Hepatocyte (in vitro differentiated cells): ENCODE data around the gene ALKBH7. TPM values are rescaled to one million over a fixed set of nuclear protein-coding genes. Genes with fewer than 3 reads are reported as not detected.
A peak's percentile ranks its signal among the peaks of the same experiment; 100 is the strongest.

ENCODE experiments used
- DNase-seq: peaks from one replicate; pipeline ENCODE4 v3.0.0-alpha.2; 2016; ENCODE audit warnings: low spot score
- H2AFZ ChIP-seq: fragments of 200-600 bp; sonication (generic); 2 replicates; pipeline ENCODE4 v1.6.0; 2016; ENCODE audit warnings: antibody characterized with exemption, mild to moderate bottlenecking
- H3K27ac ChIP-seq: fragments of 200-600 bp; sonication (generic); 2 replicates; pipeline ENCODE4 v1.5.1; 2016; ENCODE audit warnings: mild to moderate bottlenecking
- H3K27me3 ChIP-seq: fragments of 200-600 bp; sonication (generic); 2 replicates; pipeline ENCODE4 v1.6.1; 2016
- H3K36me3 ChIP-seq: fragments of 200-600 bp; sonication (generic); replicated peaks from 2 replicates; pipeline ENCODE4 v1.5.1; 2016; ENCODE audit warnings: low read depth; ENCODE audit not compliant: insufficient read depth
- H3K4me1 ChIP-seq: fragments of 200-600 bp; sonication (generic); 2 replicates; pipeline ENCODE4 v1.5.1; 2016; ENCODE audit warnings: mild to moderate bottlenecking, moderate library complexity; ENCODE audit not compliant: insufficient read depth
- H3K4me2 ChIP-seq: fragments of 200-600 bp; sonication (generic); 2 replicates; pipeline ENCODE4 v1.6.0; 2016
- H3K4me3 ChIP-seq: fragments of 200-600 bp; sonication (generic); 2 replicates; pipeline ENCODE4 v1.5.1; 2016; ENCODE audit warnings: mild to moderate bottlenecking
- H3K79me2 ChIP-seq: fragments of 200-600 bp; sonication (generic); 2 replicates; pipeline ENCODE4 v1.6.0; 2017; ENCODE audit warnings: mild to moderate bottlenecking
- H3K9me2 ChIP-seq: fragments of 200-600 bp; sonication (generic); replicated peaks from 2 replicates; pipeline ENCODE4 v1.6.0; 2017; ENCODE audit warnings: mild to moderate bottlenecking; ENCODE audit not compliant: insufficient read depth
- H3K9me3 ChIP-seq: fragments of 200-600 bp; sonication (generic); 2 replicates; pipeline ENCODE4 v1.5.1; 2016; ENCODE audit warnings: low read depth, mild to moderate bottlenecking
- H4K20me1 ChIP-seq: fragments of 200-600 bp; sonication (generic); 2 replicates; pipeline ENCODE4 v1.6.0; 2016; ENCODE audit warnings: mild to moderate bottlenecking; ENCODE audit not compliant: insufficient read depth, poor library complexity, severe bottlenecking
- EZH2 ChIP-seq: fragments of 200-600 bp; sonication (generic); IDR thresholded peaks from 2 replicates; pipeline ENCODE4 v1.6.1; 2016; ENCODE audit warnings: antibody characterized with exemption, mild to moderate bottlenecking, borderline replicate concordance
- EZH2phosphoT487 ChIP-seq: fragments of 200-600 bp; sonication (generic); IDR thresholded peaks from one replicate; pipeline ENCODE4 v1.6.1; 2018; ENCODE audit warnings: antibody characterized with exemption, mild to moderate bottlenecking, low read depth, moderate library complexity; ENCODE audit not compliant: unreplicated experiment, severe bottlenecking
- WGBS: methylation state at CpG from one replicate; pipeline ENCODE4 v1.1.6; 2016; ENCODE audit warnings: low lambda C conversion rate; ENCODE audit errors: missing lambda C conversion rate; 5-methylcytosine and 5-hydroxymethylcytosine counted together
- polyA plus RNA-seq: library from polyadenylated mRNA; unstranded; fragments of >200 nt; fragmentation: Nextera tagmentation; extraction: Ambion mirVana; gene quantifications from 2 replicates; pipeline ENCODE4 v1.2.1, GENCODE V29; 2016
- total RNA-seq: library from RNA; depleted of rRNA; stranded (reverse); fragments of >200 nt; gene quantifications from 2 replicates; pipeline ENCODE4 v1.2.3, GENCODE V29; 2014
- TF ChIP-seq, protein P1 (sequence below): fragments of 200-600 bp; sonication (generic); IDR thresholded peaks from 2 replicates; pipeline ENCODE4 v1.5.1; 2016; ENCODE audit warnings: antibody characterized with exemption, mild to moderate bottlenecking; ENCODE audit not compliant: poor library complexity

The ALKBH7 gene
- total and polyA plus RNA-seq, 2 experiments from 2014 or later = 45.3 to 99.3 TPM

DNA sequence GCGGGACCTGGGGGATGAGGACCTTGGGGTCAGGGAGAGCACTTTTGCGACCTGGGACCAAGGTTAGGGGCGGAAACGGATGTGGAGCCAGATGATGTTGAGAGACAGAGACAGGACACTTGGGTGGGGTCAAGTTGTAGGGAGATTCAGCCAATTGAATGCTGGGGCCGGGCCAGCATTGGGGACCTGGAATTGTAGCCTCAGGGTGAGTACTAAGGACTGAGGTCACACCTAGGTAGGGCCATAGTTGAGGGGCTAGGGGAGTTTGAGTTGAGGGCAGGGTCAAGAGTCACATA, 1.2 kb downstream of the ALKBH7 start:
- H3K36me3 ChIP-seq = no peaks in the 10 kb centered on the region
- 28% methylated on average over 5 of the region's 5 CpGs for WGBS
- H3K27ac ChIP-seq = peak overlapping the region; percentile 67
- peak overlapping the region; percentile 0 for H3K4me3 ChIP-seq
- peaks cover 5% of the 10 kb centered on the region for H3K4me1 ChIP-seq
- H3K9me3 ChIP-seq = no peaks in the 10 kb centered on the region
- no peak for DNase-seq
- H3K79me2 ChIP-seq = peaks cover 3% of the 10 kb centered on the region
- no peaks in the 10 kb centered on the region for H4K20me1 ChIP-seq
- H3K9me2 ChIP-seq = no peaks in the 10 kb centered on the region
- no peaks in the 10 kb centered on the region for H3K27me3 ChIP-seq
- peak overlapping the region; percentile 80 for H3K4me2 ChIP-seq
- TF ChIP-seq, protein P1, sequence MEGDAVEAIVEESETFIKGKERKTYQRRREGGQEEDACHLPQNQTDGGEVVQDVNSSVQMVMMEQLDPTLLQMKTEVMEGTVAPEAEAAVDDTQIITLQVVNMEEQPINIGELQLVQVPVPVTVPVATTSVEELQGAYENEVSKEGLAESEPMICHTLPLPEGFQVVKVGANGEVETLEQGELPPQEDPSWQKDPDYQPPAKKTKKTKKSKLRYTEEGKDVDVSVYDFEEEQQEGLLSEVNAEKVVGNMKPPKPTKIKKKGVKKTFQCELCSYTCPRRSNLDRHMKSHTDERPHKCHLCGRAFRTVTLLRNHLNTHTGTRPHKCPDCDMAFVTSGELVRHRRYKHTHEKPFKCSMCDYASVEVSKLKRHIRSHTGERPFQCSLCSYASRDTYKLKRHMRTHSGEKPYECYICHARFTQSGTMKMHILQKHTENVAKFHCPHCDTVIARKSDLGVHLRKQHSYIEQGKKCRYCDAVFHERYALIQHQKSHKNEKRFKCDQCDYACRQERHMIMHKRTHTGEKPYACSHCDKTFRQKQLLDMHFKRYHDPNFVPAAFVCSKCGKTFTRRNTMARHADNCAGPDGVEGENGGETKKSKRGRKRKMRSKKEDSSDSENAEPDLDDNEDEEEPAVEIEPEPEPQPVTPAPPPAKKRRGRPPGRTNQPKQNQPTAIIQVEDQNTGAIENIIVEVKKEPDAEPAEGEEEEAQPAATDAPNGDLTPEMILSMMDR = no peak
- no peak for TF ChIP-seq EZH2
- no peak for TF ChIP-seq EZH2phosphoT487
- no peak overlapping the region for H2AFZ ChIP-seq

DNA sequence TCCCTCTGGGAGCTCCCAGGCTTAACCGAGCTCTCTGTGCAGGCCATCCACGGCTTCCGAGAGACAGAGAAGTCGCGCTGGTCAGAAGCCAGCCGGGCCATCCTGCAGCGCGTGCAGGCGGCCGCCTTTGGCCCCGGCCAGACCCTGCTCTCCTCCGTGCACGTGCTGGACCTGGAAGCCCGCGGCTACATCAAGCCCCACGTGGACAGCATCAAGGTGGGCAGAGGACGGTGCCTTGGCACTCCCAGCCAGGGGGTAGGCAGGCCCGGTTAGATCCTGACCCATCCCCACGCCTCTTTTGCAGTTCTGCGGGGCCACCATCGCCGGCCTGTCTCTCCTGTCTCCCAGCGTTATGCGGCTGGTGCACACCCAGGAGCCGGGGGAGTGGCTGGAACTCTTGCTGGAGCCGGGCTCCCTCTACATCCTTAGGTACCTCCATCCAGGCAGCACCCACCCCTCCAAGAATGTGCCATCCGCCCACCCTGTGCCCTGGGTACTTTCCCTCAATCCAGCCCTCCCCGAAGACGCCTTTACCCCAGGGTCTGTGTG, 1.6 kb downstream of the ALKBH7 start:
- H4K20me1 ChIP-seq = no peaks in the 10 kb centered on the region
- H3K27me3 ChIP-seq = no peaks in the 10 kb centered on the region
- H3K27ac ChIP-seq = peak overlapping the region; percentile 67
- H3K4me2 ChIP-seq = peak overlapping the region; percentile 80
- H3K9me3 ChIP-seq = no peaks in the 10 kb centered on the region
- TF ChIP-seq EZH2 (no peak), EZH2phosphoT487 (no peak)
- TF ChIP-seq, protein P1 = no peak
- H3K4me3 ChIP-seq = no peak overlapping the region
- 90% methylated on average over 29 of the region's 29 CpGs for WGBS
- no peaks in the 10 kb centered on the region for H3K36me3 ChIP-seq
- H3K9me2 ChIP-seq = no peaks in the 10 kb centered on the region
- no peak for DNase-seq
- H2AFZ ChIP-seq = no peak overlapping the region
- H3K4me1 ChIP-seq = peaks cover 5% of the 10 kb centered on the region
- H3K79me2 ChIP-seq = peaks cover 3% of the 10 kb centered on the region

- Histone ChIP-seq H3K4me2 (no peak overlapping the region), H3K4me1 (peaks cover 5% of the 10 kb centered on the region), H4K20me1 (no peaks in the 10 kb centered on the region), H2AFZ (no peak overlapping the region), H3K79me2 (peaks cover 3% of the 10 kb centered on the region), H3K4me3 (no peak overlapping the region), H3K27ac (no peak overlapping the region), H3K36me3 (no peaks in the 10 kb centered on the region), H3K27me3 (no peaks in the 10 kb centered on the region), H3K9me3 (no peaks in the 10 kb centered on the region), H3K9me2 (no peaks in the 10 kb centered on the region)
- TF ChIP-seq EZH2 = no peak
- TF ChIP-seq, protein P1 = no peak
- TF ChIP-seq EZH2phosphoT487 = no peak
- WGBS = 95% methylated on average over 24 of the region's 29 CpGs
- DNase-seq = no peak
These were observed 2.3 kb downstream of the ALKBH7 start for GRCh38 chr19:6374711-6375410.
